DND-41 (cell line): ENCODE results near the gene GRIK3.

ENCODE experiments used
- ATAC-seq: fragments of 200-7000 bp; cut with Tn5 transposase; 3 replicates; pipeline ENCODE4 v1.9.1; 2021; ENCODE audit warnings: low read depth; ENCODE audit not compliant: insufficient read depth
- DNase-seq: peaks from one replicate; pipeline ENCODE4 v3.0.0-alpha.2; 2020
- H2AFZ ChIP-seq: 2 replicates; pipeline ENCODE4 v1.6.0; 2012; ENCODE audit warnings: low read depth, low read length
- H3K27ac ChIP-seq: 2 replicates; pipeline ENCODE4 v1.5.1; 2012; ENCODE audit warnings: low read length, inconsistent platforms
- H3K27me3 ChIP-seq: fragments of 200-600 bp; sonication (generic); 2 replicates; pipeline ENCODE4 v1.6.0; 2012; ENCODE audit warnings: low read length, mild to moderate bottlenecking, inconsistent platforms; ENCODE audit not compliant: insufficient read depth, poor library complexity
- H3K36me3 ChIP-seq: 2 replicates; pipeline ENCODE4 v1.5.1; 2012; ENCODE audit warnings: low read length, inconsistent platforms; ENCODE audit not compliant: insufficient read depth
- H3K4me1 ChIP-seq: 2 replicates; pipeline ENCODE4 v1.5.1; 2012; ENCODE audit warnings: mild to moderate bottlenecking, low read length; ENCODE audit not compliant: insufficient read depth
- H3K4me2 ChIP-seq: 2 replicates; pipeline ENCODE4 v1.6.0; 2012; ENCODE audit warnings: mild to moderate bottlenecking, moderate library complexity, low read length, inconsistent platforms; ENCODE audit not compliant: insufficient read depth
- H3K4me3 ChIP-seq, 2 experiments: fragments of 200-600 bp in 1 of 2; shearing (Covaris generic) in 1 of 2; 2 replicates each; pipeline ENCODE4 v1.5.1; 2012 to 2016; ENCODE audit warnings: inconsistent platforms in 2 of 2, low read length in 2 of 2, mild to moderate bottlenecking in 2 of 2, low read depth in 1 of 2, moderate library complexity in 1 of 2
- H3K79me2 ChIP-seq: 2 replicates; pipeline ENCODE4 v1.6.0; 2012; ENCODE audit warnings: low read length, inconsistent platforms; ENCODE audit not compliant: insufficient read depth
- H3K9ac ChIP-seq: 2 replicates; pipeline ENCODE4 v1.6.0; 2012; ENCODE audit warnings: low read depth, mild to moderate bottlenecking, inconsistent platforms, low read length, moderate library complexity
- H3K9me3 ChIP-seq: 2 replicates; pipeline ENCODE4 v1.5.1; 2012; ENCODE audit warnings: low read length, moderate library complexity, mild to moderate bottlenecking, inconsistent platforms; ENCODE audit not compliant: insufficient read depth, severe bottlenecking
- H4K20me1 ChIP-seq: 2 replicates; pipeline ENCODE4 v1.6.0; 2012; ENCODE audit warnings: low read length; ENCODE audit not compliant: insufficient read depth
- EZH2 ChIP-seq: IDR thresholded peaks from 3 replicates; pipeline ENCODE4 v1.6.1; 2012; ENCODE audit warnings: borderline replicate concordance, low read depth, mild to moderate bottlenecking, moderate library complexity, low read length, inconsistent platforms; ENCODE audit not compliant: severe bottlenecking
- TF ChIP-seq, protein P1 (sequence below): IDR thresholded peaks from 2 replicates; pipeline ENCODE4 v1.5.1; 2012; ENCODE audit warnings: borderline replicate concordance, low read length, moderate library complexity, mild to moderate bottlenecking; ENCODE audit not compliant: poor library complexity, severe bottlenecking; ENCODE audit errors: extremely low read depth

GRIK3 gene

DNA sequence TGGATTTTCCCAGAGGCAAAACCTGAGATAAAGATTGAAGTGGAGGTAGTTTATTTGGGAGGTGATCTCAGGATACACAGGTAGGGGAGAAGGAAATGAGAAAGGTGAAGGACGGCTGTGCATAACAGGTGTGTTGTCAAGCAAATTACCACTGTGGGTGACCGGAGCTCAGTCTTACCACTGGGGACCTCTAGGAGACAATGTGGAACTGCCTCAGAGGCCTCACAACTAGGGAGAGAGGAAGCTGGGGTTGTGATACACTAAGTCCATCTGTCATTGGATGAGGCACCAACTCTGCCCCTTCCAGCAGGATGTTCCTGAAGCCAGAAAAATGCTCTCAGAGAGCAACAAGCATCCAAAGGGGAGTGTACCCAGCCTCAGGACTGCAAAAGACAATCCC is 32.6 kb downstream of the GRIK3 start:
- Histone ChIP-seq H3K9me3 (no peaks in the 10 kb centered on the region), H3K4me2 (no peak overlapping the region), H3K4me1 (no peaks in the 10 kb centered on the region), H3K9ac (no peak overlapping the region), H3K27ac (no peak overlapping the region), H2AFZ (no peak overlapping the region), H3K27me3 (peaks cover 6% of the 10 kb centered on the region), H3K36me3 (no peaks in the 10 kb centered on the region), H3K4me3 (no peak overlapping the region), H3K79me2 (no peaks in the 10 kb centered on the region), H4K20me1 (peaks cover 3% of the 10 kb centered on the region; the same call in 1 of the 2 replicates)
- no peak for DNase-seq
- ATAC-seq = no peak
- TF ChIP-seq, protein P1, sequence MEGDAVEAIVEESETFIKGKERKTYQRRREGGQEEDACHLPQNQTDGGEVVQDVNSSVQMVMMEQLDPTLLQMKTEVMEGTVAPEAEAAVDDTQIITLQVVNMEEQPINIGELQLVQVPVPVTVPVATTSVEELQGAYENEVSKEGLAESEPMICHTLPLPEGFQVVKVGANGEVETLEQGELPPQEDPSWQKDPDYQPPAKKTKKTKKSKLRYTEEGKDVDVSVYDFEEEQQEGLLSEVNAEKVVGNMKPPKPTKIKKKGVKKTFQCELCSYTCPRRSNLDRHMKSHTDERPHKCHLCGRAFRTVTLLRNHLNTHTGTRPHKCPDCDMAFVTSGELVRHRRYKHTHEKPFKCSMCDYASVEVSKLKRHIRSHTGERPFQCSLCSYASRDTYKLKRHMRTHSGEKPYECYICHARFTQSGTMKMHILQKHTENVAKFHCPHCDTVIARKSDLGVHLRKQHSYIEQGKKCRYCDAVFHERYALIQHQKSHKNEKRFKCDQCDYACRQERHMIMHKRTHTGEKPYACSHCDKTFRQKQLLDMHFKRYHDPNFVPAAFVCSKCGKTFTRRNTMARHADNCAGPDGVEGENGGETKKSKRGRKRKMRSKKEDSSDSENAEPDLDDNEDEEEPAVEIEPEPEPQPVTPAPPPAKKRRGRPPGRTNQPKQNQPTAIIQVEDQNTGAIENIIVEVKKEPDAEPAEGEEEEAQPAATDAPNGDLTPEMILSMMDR = no peak
- TF ChIP-seq EZH2 = no peak

DNA sequence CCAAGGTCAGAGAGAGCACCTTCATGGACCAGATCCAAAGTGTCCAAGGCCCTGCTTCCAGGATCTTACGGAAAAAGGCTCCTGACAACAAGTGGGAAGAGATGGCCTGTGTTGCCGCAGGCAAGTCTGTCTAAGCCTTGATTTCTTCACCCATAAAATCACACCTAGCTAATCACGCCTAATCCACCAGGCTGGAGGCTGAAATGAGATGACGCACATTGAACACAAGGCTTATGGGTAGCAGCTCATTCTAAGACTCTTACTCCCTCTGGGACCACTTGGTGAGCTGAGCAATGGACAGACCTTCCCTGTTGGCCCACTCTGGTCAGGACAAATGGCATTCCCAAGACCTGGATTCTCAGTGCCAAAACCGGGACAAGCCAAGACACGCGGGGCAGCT is 38.2 kb downstream of the GRIK3 start:
- TF ChIP-seq EZH2 = no peak
- TF ChIP-seq, protein P1 = no peak
- Histone ChIP-seq H3K9ac (no peak overlapping the region), H4K20me1 (no peaks in the 10 kb centered on the region), H3K36me3 (no peaks in the 10 kb centered on the region), H3K4me3 (no peak overlapping the region), H2AFZ (no peak overlapping the region), H3K79me2 (no peaks in the 10 kb centered on the region), H3K9me3 (no peaks in the 10 kb centered on the region), H3K27me3 (peaks cover 3% of the 10 kb centered on the region), H3K4me1 (no peaks in the 10 kb centered on the region), H3K4me2 (no peak overlapping the region), H3K27ac (no peak overlapping the region)
- no peak for ATAC-seq
- no peak for DNase-seq

DNA sequence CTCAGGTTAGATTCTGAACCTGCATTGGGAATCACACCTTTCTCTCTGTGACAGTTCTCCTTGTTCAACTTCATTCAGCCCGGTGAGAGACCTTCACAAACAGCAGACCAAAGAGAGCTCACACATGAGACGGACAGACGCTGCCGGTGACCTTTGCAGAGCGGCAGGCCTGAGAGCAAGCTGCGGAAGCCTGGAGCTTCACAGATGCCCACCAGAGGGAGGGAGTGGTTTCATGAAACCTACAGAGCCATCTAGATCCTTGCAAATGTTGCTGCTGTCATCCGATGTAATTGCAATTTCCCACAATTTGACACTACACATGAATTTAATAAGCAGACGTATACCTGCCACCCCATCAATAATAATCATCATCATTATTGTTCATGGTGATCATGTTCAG is 39.4 kb downstream of the GRIK3 start:
- Histone ChIP-seq H3K27me3 (no peaks in the 10 kb centered on the region), H3K27ac (no peak overlapping the region), H3K79me2 (no peaks in the 10 kb centered on the region), H4K20me1 (no peaks in the 10 kb centered on the region), H3K9ac (no peak overlapping the region), H3K36me3 (no peaks in the 10 kb centered on the region), H3K9me3 (no peaks in the 10 kb centered on the region), H3K4me2 (no peak overlapping the region), H3K4me3 (no peak overlapping the region), H2AFZ (no peak overlapping the region), H3K4me1 (no peaks in the 10 kb centered on the region)
- no peak for ATAC-seq
- DNase-seq = no peak
- TF ChIP-seq EZH2 = no peak
- TF ChIP-seq, protein P1 = no peak

DNA sequence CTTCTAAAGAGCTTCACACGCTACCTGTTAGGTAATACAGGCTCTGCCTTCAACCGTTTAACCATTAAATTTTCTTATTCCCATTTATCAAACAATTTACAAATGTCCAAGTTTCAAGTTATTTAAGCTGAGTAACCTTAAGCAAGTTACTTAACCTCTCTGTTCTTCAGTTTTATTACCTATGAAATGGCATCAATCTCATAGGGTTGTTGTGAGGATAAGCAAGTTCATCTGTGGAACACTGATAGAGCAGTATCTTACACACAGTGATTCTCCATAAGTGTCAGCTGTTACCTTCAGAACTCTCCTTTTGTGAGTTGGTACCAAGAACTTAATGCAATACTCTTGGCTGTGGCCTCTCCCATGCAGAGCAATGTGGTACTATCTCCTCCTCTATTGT is 40.0 kb downstream of the GRIK3 start:
- ATAC-seq = no peak
- no peak for DNase-seq
- H3K4me1 ChIP-seq = no peaks in the 10 kb centered on the region
- H3K27me3 ChIP-seq = no peaks in the 10 kb centered on the region
- H3K9me3 ChIP-seq = no peaks in the 10 kb centered on the region
- no peak overlapping the region for H3K9ac ChIP-seq
- H3K36me3 ChIP-seq = no peaks in the 10 kb centered on the region
- H3K27ac ChIP-seq = no peak overlapping the region
- TF ChIP-seq, protein P1 = no peak
- no peak for TF ChIP-seq EZH2
- no peaks in the 10 kb centered on the region for H3K79me2 ChIP-seq
- H3K4me3 ChIP-seq = no peak overlapping the region
- no peak overlapping the region for H3K4me2 ChIP-seq
- H2AFZ ChIP-seq = no peak overlapping the region
- no peaks in the 10 kb centered on the region for H4K20me1 ChIP-seq
